ENCODE data around the gene KRT14. TPM values are rescaled to one million over a fixed set of nuclear protein-coding genes. Genes with fewer than 3 reads are reported as not detected.
"Not testable (repeated sequence)": the region's sequence is repeated elsewhere in the genome, so short reads cannot be mapped to it uniquely, and the experiment has no call there.

KRT14 gene
- polyA plus RNA-seq, 6 donors from 2014 or later, result not detected

DNA sequence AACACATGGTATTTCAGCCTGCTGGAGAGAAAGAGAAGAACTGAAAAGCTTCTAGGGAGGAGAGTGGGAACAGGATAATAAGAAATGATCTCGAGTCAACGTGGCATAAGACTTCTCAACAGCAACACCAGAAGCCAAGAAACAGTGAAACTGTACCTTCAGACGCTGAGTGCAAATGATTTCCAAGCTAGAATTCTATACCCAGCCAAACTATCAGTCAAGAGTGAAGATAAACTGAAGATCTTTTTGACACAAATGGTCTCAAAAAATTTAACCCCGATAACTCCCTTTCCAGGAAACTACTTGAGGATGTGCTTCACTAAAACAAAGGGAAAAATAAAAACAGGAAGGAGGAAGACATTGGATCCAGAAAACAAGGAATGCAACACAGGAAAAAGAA lies 20.2 kb upstream of the KRT14 start:
- not testable (repeated sequence) for H3K4me1 Mint-ChIP-seq; H3K4me3 Mint-ChIP-seq; ATAC-seq (ENCODE audit: low read depth in 2 of 2); DNase-seq
- H3K27ac Mint-ChIP-seq, result peak overlapping the region in 1 of 6 donors; percentile 31
- H3K36me3 Mint-ChIP-seq, result peaks cover 9 to 23% of the 10 kb centered on the region in 2 donors
- peaks cover 17 to 33% (median 27%) of the 10 kb centered on the region in 7 donors for H3K9me3 Mint-ChIP-seq
- peaks cover 31 to 62% (median 44%) of the 10 kb centered on the region in 3 donors for H3K27me3 Mint-ChIP-seq

DNA sequence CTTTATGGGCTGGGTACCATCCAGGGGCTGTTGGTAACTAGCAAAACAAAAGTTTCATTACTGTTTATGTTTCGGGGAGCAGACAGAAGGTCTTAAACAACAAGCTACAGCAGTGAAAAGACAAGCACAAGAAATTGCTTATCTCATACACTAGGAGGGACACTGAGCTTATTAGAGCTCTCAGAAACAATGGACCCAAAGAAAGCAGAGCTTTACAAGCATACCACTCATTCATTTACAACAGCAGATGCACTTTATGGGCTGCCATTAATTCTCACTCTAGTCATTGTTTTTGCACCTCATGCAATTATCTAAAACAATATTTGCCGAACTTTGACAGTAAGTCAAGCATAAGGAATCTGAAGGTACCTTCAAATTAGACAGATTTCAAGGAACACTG lies 15.8 kb upstream of the KRT14 start:
- no peak for ATAC-seq (ENCODE audit: low read depth in 2 of 2)
- DNase-seq, result no peak
- peaks cover 9 to 19% of the 10 kb centered on the region in 2 donors for H3K36me3 Mint-ChIP-seq
- H3K27ac Mint-ChIP-seq, result no peak overlapping the region
- peaks cover 25 to 46% (median 38%) of the 10 kb centered on the region in 3 donors for H3K27me3 Mint-ChIP-seq
- H3K9me3 Mint-ChIP-seq, result peaks cover 16 to 30% (median 24%) of the 10 kb centered on the region in 7 donors
- no peaks in the 10 kb centered on the region for H3K4me1 Mint-ChIP-seq
- H3K4me3 Mint-ChIP-seq, result no peak overlapping the region

DNA sequence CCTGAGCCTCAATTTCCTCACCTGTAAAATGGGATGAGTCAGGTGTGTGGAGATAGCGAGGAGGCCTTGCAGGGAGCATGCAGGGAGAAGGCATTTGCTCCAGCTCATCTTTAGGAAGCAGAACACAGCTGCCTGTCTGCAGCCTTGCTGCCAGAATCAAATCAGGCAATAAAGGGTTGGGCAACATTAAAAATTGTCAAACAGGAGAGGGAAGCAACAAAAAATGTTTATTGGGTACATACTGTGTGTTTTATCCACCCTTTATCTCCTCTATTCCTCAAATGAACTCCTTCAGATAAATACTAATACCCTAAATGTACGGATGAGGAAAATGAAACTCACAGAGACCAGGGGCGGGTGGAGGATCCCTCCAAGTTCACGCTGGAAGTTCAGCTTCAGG lies 13.6 kb upstream of the KRT14 start:
- no peak overlapping the region for H3K4me3 Mint-ChIP-seq
- no peak overlapping the region for H3K27ac Mint-ChIP-seq
- H3K27me3 Mint-ChIP-seq, result peaks cover 27 to 40% (median 35%) of the 10 kb centered on the region in 3 donors
- no peaks in the 10 kb centered on the region for H3K36me3 Mint-ChIP-seq
- peaks cover 0 to 9% (median 6%) of the 10 kb centered on the region in 7 donors for H3K9me3 Mint-ChIP-seq
- H3K4me1 Mint-ChIP-seq, result no peaks in the 10 kb centered on the region
- ATAC-seq (ENCODE audit: low read depth in 2 of 2), result no peak
- DNase-seq, result no peak

DNA sequence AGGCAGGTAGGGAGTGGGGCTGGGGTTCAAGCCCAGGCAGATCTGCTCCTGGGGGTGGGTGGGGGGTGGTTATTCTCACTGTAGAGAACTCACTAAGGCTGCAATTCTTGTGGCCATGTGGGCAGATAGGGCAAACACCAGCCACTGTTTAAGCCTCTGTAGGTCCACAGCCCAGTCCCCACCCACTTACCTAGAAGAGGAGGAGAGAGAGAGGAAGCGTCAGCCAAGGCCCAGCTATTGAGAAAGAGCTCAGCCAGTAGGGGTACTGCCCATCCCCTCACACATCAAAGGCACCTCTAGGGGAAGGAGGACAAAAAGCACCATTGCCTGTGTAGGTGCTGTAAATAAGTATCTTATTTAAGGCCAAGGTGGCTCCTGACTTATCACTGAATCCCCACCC lies 13.0 kb upstream of the KRT14 start:
- DNase-seq, result no peak
- H3K9me3 Mint-ChIP-seq, result peaks cover 0 to 9% (median 1%) of the 10 kb centered on the region in 7 donors
- peaks cover 25 to 43% (median 42%) of the 10 kb centered on the region in 3 donors for H3K27me3 Mint-ChIP-seq
- H3K27ac Mint-ChIP-seq, result no peak overlapping the region
- H3K4me1 Mint-ChIP-seq, result no peaks in the 10 kb centered on the region
- no peaks in the 10 kb centered on the region for H3K36me3 Mint-ChIP-seq
- no peak overlapping the region for H3K4me3 Mint-ChIP-seq
- no peak for ATAC-seq (ENCODE audit: low read depth in 2 of 2)

DNA sequence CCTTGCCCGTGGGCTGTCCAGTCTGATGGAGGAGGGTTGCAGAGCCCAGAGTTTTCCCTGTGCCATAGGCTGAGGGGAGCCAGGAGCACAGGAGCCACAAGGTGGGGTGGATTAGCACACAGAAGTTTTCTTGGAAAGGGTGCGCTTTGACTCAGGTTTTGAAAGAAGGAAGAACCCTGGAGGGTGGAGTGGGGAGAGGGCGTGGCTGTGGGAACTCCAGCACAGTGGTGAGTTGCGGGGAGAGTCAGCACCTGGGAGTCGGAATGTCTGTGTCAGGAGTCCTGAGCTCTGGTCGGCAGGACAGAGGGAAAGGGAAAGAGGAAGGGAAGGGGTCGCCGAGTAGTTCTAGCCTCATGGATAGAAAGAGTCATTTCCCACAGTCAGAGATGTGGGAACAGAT lies 8.9 kb upstream of the KRT14 start:
- H3K4me3 Mint-ChIP-seq, result no peak overlapping the region
- no peak for ATAC-seq (ENCODE audit: low read depth in 2 of 2)
- H3K9me3 Mint-ChIP-seq, result peaks cover 0 to 9% (median 0%) of the 10 kb centered on the region in 7 donors
- no peaks in the 10 kb centered on the region for H3K36me3 Mint-ChIP-seq
- H3K27ac Mint-ChIP-seq, result no peak overlapping the region
- no peaks in the 10 kb centered on the region for H3K4me1 Mint-ChIP-seq
- DNase-seq, result no peak
- H3K27me3 Mint-ChIP-seq, result peaks cover 26 to 35% (median 35%) of the 10 kb centered on the region in 3 donors

DNA sequence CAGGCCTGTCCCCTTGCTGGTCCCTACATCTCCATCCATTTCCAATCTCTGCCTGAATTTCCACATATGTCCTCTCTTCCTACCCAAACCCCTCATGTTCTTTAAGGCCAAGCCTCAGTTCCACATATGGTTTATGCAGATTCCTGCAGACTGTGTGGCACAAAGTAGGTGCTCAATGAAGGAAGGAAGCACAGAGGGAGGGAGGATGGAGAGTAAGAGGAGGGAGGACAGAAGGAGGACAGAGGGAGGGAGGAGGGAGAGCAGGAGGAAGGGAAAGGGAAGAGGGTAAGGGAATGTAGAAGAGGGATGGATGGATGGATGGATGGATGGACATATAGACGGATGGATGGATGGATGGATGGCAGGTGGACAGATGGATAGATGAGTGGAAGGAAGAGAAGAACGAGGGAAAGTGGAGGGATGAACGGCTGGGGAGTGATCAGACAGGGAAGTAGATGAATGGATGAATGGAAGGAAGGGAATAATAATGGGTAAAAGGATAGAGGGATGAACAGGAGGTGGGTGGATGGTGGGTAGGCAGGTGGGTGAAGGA lies 7.7 kb upstream of the KRT14 start:
- Mint-ChIP-seq H3K9me3 (peaks cover 0 to 9% (median 0%) of the 10 kb centered on the region in 7 donors), H3K27ac (no peak overlapping the region), H3K4me1 (no peaks in the 10 kb centered on the region), H3K4me3 (no peak overlapping the region), H3K36me3 (no peaks in the 10 kb centered on the region), H3K27me3 (peaks cover 26 to 46% (median 37%) of the 10 kb centered on the region in 3 donors)
- no peak for ATAC-seq (ENCODE audit: low read depth in 2 of 2)
- no peak for DNase-seq

DNA sequence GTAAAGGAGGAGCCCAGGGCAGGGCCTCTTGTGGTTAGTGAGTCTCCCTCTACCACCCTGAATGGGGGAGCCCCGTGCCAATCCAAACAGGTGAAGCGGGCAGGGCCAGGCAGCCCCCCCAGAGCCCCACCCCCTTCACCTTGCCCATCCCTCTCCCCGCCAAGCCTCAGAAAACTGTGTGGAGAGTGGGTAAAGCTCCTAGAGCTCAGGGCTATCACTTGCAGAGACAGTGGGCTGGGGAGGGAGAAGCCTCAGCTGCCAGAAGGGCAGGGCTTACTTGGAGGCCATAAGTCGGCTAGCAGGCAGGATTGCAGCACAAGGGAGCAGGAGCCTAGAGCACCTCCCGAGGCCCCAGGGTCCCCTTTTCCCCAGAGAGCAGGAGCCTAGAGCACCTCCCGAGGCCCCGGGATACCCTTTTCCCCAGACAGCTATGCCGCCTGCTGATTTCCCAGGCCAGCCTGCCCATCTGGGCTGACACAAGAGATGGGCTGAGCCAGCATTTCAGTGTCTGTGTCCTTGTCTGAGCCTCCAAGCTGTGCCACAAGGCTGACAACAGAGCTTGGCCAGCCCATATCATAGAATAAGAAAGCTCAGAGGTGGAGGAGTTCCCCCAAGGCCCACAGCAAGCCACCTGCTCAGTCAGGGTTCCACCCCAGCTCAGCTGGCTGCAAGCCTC lies 6.7 kb upstream of the KRT14 start:
- DNase-seq (no peak), ATAC-seq (ENCODE audit: low read depth in 2 of 2) (no peak)
- Mint-ChIP-seq H3K27ac (no peak overlapping the region), H3K4me3 (no peak overlapping the region), H3K4me1 (no peaks in the 10 kb centered on the region), H3K9me3 (peaks cover 0 to 4% (median 0%) of the 10 kb centered on the region in 7 donors), H3K36me3 (no peaks in the 10 kb centered on the region), H3K27me3 (peaks cover 26 to 49% (median 45%) of the 10 kb centered on the region in 3 donors)

DNA sequence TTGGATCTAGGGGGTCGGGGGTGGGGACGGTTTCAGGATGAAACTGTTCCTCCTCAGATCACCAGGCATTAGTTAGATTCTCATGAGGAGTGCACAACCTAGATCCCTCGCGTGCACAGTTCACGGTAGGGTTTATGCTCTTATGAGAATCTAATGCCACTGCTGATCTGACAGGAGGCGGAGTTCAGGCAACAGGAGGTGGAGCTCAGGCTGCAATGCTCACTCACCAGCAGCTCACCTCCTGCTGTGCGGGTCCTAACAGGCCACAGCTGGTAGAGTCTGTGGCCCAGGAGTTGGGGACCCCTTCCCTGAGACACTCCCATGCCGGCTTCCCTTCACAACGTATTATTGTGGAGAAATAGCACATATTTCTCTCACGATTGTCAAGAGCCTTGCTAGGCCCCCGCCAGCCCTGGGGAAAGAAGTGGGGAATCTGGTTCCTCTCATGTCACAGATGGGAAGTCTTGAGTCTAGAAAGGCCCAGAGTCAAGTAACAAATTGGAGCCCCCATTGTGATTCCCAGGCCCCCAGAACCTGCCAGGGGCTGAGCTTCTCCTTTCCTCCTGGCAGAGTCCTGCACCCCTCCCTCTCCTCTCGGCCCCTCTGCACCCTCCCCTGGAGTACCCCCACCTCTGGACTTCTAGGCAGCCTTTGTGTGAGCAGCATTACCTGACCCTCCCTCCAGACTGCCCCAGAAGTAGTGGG lies 6.1 kb upstream of the KRT14 start:
- DNase-seq (no peak), ATAC-seq (ENCODE audit: low read depth in 2 of 2) (no peak)
- peaks cover 26 to 49% (median 45%) of the 10 kb centered on the region in 3 donors for H3K27me3 Mint-ChIP-seq
- no peak overlapping the region for H3K4me3 Mint-ChIP-seq
- no peaks in the 10 kb centered on the region for H3K36me3 Mint-ChIP-seq
- no peaks in the 10 kb centered on the region for H3K4me1 Mint-ChIP-seq
- peaks cover 0 to 1% (median 0%) of the 10 kb centered on the region in 7 donors for H3K9me3 Mint-ChIP-seq
- no peak overlapping the region for H3K27ac Mint-ChIP-seq

DNA sequence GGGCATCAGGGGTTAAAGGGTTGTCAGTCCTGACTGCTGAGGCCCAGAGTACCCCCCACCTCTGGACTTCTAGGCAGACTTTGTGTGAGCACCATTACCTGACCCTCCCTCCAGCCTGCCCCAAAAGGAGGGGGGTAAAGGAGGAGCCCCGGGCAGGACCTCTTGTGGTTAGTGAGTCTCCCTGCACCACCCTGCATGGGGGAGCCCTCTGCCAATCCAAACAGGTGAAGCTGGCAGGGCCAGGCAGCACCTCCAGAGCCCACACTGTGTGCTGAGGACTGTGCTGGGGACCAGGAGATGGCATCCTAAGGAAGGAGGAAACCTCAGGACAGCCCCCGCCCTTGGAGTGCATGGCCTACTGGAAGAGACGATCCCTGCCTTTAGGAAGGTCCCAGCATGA lies 2.6 kb upstream of the KRT14 start:
- H3K4me3 Mint-ChIP-seq, result no peak overlapping the region
- DNase-seq (no peak), ATAC-seq (ENCODE audit: low read depth in 2 of 2) (no peak)
- H3K36me3 Mint-ChIP-seq, result no peaks in the 10 kb centered on the region
- H3K9me3 Mint-ChIP-seq, result no peaks in the 10 kb centered on the region
- no peaks in the 10 kb centered on the region for H3K4me1 Mint-ChIP-seq
- H3K27me3 Mint-ChIP-seq, result peaks cover 14 to 37% (median 30%) of the 10 kb centered on the region in 3 donors
- no peak overlapping the region for H3K27ac Mint-ChIP-seq

DNA sequence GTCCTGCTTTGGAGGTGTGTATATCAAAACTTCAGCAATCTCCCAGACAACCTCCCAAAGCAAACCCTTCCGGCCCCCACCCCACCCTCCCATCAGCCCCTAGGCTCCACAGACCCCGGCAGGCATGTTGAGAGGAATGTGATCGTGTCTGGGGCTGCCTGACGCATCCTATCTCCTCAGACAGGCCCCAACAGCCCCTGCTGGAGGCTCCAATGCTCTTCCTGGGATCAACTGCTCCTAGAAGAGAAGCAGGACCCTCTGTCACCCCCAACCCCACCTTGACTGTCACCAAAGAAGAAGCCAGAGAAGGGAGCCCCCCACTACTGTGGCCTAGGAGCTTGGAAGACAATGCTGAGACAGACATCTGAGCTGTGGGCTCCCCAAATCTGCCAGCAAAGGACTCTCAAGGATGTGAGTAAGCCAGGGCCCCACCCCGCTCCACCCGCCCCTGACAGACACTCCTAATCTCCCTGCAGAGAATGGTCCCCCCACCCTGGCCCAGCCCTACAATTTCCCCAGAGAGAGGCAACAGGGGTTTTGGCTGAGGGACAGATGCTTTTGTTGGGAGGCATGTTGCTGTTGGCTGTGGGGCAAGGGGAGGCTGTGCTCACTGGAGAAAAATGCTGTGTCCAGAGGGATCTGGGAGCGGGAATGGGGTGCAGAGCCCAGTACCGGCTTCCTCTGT lies 1.6 kb upstream of the KRT14 start:
- peaks cover 17 to 43% (median 31%) of the 10 kb centered on the region in 3 donors for H3K27me3 Mint-ChIP-seq
- H3K4me1 Mint-ChIP-seq, result no peaks in the 10 kb centered on the region
- no peaks in the 10 kb centered on the region for H3K9me3 Mint-ChIP-seq
- H3K4me3 Mint-ChIP-seq, result no peak overlapping the region
- H3K27ac Mint-ChIP-seq, result no peak overlapping the region
- no peaks in the 10 kb centered on the region for H3K36me3 Mint-ChIP-seq
- ATAC-seq (ENCODE audit: low read depth in 2 of 2) (no peak), DNase-seq (no peak)

DNA sequence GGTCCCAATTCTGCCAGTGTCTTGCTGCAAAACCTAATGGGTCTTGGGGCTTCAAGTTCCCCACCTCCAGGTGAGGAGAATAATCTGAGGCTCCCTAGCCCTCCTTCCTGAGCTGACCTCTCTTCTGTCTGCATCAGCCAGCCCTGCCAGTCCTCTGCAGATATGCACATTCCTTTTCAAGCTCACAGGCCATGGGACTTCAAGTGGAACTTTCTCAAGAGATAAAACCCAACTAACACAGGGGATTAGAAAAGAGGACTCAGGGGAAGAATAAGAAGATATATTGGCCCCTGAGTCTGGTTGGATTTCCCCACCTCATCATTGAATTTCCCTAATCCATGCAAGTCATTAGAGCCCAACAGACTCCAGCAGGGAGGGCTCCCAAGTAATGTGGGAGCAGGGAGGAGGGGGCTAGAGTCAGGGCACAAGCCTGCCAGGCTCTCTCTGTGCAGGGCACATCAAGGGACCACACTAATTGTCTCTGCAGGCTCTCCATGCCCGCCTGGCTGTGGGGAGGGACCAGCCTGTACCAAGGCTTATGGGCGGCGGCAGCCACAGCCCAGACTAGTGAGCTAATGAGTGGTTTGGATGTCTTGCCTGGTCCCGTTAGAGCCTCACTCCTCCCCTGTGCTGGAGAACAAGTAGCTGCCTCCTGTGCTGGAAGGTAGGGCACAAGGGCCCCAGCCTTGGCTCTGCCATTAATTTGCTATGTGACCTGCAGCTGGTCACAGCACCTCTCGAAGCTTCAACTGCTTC lies 1.2 kb downstream of the KRT14 start:
- Mint-ChIP-seq H3K9me3 (no peaks in the 10 kb centered on the region), H3K36me3 (no peaks in the 10 kb centered on the region), H3K27me3 (peaks cover 9 to 54% (median 46%) of the 10 kb centered on the region in 3 donors), H3K27ac (no peak overlapping the region), H3K4me3 (no peak overlapping the region), H3K4me1 (no peaks in the 10 kb centered on the region)
- ATAC-seq (ENCODE audit: low read depth in 2 of 2) (no peak), DNase-seq (no peak)

DNA sequence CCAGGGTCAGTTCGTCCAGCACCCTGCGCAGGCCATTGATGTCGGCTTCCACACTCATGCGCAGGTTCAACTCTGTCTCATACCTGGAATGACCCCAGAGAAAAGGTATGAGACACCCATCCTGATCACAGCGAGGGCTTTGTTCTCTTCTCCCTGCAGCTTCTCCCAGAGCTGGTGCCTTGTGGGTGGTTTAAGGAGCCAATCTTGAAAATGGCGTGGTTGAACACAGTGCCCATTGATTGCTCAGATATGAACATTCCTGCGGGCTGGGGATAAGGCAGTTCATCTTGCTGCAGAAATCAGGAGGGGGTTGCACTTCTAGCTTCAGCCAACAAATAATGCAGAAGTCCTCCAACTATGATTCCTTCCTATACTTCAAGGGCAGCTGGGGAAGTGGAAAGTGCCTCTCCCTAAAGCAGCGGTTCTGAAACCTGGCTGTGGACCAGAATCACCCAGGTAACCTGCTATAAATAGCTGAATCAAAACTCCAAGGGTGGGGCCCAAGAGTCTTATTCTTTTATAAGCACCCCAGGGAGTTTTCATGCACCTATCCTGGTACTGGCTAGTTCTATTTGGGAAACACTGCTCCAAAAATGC lies 2.3 kb downstream of the KRT14 start:
- not testable (repeated sequence) for H3K27ac Mint-ChIP-seq

More for the DNA sequence above, 2.3 kb downstream of the KRT14 start:
- H3K36me3 Mint-ChIP-seq; H3K9me3 Mint-ChIP-seq; H3K4me3 Mint-ChIP-seq; ATAC-seq (ENCODE audit: low read depth in 2 of 2); DNase-seq; H3K4me1 Mint-ChIP-seq: not testable (repeated sequence)
- peaks cover 4 to 54% (median 52%) of the 10 kb centered on the region in 3 donors for H3K27me3 Mint-ChIP-seq
